Measurements from ENCODE around the gene FAM53C. TPM values are rescaled to one million over a fixed set of nuclear protein-coding genes. Genes with fewer than 3 reads are reported as not detected.

FAM53C gene
- polyA plus RNA-seq, 4 donors = 5.4 to 28.1 (median 8.5) TPM

DNA sequence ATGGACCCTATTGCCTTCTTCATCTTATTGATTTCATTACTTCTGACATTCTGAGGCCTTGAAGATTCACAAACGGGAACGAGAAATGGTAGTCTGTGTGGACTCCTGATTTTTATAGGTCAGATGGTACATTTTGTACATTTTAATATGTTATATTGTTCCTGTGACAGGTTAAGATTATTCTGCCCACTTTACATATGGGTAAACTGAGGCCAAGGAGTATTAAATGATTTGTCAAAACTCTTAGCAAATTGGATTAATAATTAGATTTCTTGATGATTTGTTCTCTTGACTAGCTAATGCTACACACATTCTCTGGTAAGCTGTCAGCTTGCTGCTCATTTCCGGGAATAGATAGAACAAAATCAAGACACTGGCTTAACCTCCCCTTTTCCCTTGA, 1.9 kb downstream of the FAM53C start:
- Histone ChIP-seq H3K27ac (ENCODE audit: low read depth in 1 of 3, low read length in 2 of 3) (no peak overlapping the region), H3K4me1 (ENCODE audit: control insufficient read depth in 3 of 3, insufficient read depth in 2 of 3, low read depth in 1 of 3, low read length in 2 of 3) (peaks cover 2 to 12% (median 4%) of the 10 kb centered on the region in 3 donors), H3K27me3 (ENCODE audit: control insufficient read depth in 3 of 3, insufficient read depth in 3 of 3, low read length in 3 of 3) (no peaks in the 10 kb centered on the region), H3K9me3 (ENCODE audit: control insufficient read depth in 2 of 2, insufficient read depth in 1 of 2, low read depth in 1 of 2, low read length in 1 of 2) (no peaks in the 10 kb centered on the region), H3K4me3 (ENCODE audit: low read depth in 1 of 3, low read length in 3 of 3) (no peak overlapping the region), H3K36me3 (ENCODE audit: control insufficient read depth in 3 of 3, insufficient read depth in 2 of 3, low read depth in 1 of 3, low read length in 3 of 3) (peaks cover 2 to 27% (median 3%) of the 10 kb centered on the region in 3 donors)
- DNase-seq (no peak), FAIRE-seq (no peak)
- WGBS, 3 donors = 89 to 92% (median 90%) methylated on average over 3 of the region's 3 CpGs

DNA sequence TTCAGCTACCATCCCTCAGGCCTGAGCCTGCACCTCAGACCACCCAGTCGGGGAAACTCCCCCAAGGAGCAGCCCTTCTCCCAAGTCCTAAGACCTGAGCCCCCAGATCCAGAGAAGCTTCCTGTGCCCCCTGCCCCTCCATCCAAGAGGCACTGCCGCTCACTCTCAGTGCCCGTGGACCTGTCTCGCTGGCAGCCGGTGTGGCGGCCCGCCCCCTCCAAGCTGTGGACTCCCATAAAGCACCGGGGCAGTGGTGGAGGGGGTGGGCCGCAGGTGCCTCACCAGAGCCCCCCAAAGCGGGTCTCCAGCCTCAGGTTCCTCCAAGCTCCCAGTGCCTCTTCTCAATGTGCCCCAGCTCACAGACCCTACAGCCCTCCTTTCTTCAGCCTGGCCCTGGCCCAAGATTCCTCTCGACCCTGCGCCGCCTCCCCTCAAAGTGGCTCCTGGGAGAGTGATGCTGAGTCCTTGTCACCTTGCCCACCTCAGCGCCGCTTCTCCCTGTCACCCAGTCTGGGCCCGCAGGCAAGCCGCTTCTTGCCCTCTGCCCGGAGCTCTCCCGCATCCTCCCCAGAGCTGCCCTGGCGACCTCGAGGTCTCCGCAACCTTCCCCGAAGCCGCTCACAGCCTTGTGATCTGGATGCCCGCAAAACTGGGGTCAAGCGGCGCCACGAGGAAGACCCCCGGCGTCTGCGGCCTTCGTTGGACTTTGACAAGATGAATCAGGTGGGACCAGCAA, 7.0 kb downstream of the FAM53C start:
- no peak overlapping the region for H3K4me3 ChIP-seq (ENCODE audit: low read depth in 1 of 3, low read length in 3 of 3)
- no peaks in the 10 kb centered on the region for H3K27me3 ChIP-seq (ENCODE audit: control insufficient read depth in 3 of 3, insufficient read depth in 3 of 3, low read length in 3 of 3)
- no peak for FAIRE-seq
- H3K36me3 ChIP-seq (ENCODE audit: control insufficient read depth in 3 of 3, insufficient read depth in 2 of 3, low read depth in 1 of 3, low read length in 3 of 3) = peaks cover 8 to 67% (median 10%) of the 10 kb centered on the region in 3 donors
- no peak overlapping the region for H3K27ac ChIP-seq (ENCODE audit: low read depth in 1 of 3, low read length in 2 of 3)
- H3K4me1 ChIP-seq (ENCODE audit: control insufficient read depth in 3 of 3, insufficient read depth in 2 of 3, low read depth in 1 of 3, low read length in 2 of 3) = peaks cover 0 to 8% (median 0%) of the 10 kb centered on the region in 3 donors
- WGBS, 3 donors = 97 to 98% (median 97%) methylated on average over 32 of the region's 32 CpGs
- H3K9me3 ChIP-seq (ENCODE audit: control insufficient read depth in 2 of 2, insufficient read depth in 1 of 2, low read depth in 1 of 2, low read length in 1 of 2) = no peaks in the 10 kb centered on the region
- DNase-seq = no peak

DNA sequence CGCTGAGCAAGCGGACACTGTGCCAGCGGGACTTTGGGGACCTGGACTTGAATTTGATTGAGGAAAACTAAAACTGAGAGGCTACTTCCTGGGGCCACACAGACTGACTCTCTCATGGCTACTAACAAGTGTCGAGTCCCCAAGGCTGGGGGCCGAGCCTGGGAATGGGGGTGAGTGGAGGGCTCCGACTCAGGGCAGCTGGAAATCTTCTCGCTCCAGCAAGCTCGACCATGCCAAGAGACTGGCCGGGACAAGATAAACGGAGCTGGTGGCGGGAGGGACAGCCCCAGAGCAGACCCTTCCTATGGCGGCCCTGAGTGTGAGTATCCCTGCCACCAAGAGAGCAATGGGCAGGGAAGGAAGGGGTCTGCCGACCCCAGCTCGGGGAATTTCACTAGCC, 8.8 kb downstream of the FAM53C start:
- peaks cover 8 to 59% (median 10%) of the 10 kb centered on the region in 3 donors for H3K36me3 ChIP-seq (ENCODE audit: control insufficient read depth in 3 of 3, insufficient read depth in 2 of 3, low read depth in 1 of 3, low read length in 3 of 3)
- H3K4me3 ChIP-seq (ENCODE audit: low read depth in 1 of 3, low read length in 3 of 3) = no peak overlapping the region
- no peaks in the 10 kb centered on the region for H3K27me3 ChIP-seq (ENCODE audit: control insufficient read depth in 3 of 3, insufficient read depth in 3 of 3, low read length in 3 of 3)
- WGBS, 3 donors = 94 to 97% (median 97%) methylated on average over 14 of the region's 14 CpGs
- DNase-seq (no peak), FAIRE-seq (no peak)
- H3K27ac ChIP-seq (ENCODE audit: low read depth in 1 of 3, low read length in 2 of 3) = no peak overlapping the region
- peaks cover 0 to 1% of the 10 kb centered on the region in 2 donors for H3K9me3 ChIP-seq (ENCODE audit: control insufficient read depth in 2 of 2, insufficient read depth in 1 of 2, low read depth in 1 of 2, low read length in 1 of 2)
- no peaks in the 10 kb centered on the region for H3K4me1 ChIP-seq (ENCODE audit: control insufficient read depth in 3 of 3, insufficient read depth in 2 of 3, low read depth in 1 of 3, low read length in 2 of 3)

DNA sequence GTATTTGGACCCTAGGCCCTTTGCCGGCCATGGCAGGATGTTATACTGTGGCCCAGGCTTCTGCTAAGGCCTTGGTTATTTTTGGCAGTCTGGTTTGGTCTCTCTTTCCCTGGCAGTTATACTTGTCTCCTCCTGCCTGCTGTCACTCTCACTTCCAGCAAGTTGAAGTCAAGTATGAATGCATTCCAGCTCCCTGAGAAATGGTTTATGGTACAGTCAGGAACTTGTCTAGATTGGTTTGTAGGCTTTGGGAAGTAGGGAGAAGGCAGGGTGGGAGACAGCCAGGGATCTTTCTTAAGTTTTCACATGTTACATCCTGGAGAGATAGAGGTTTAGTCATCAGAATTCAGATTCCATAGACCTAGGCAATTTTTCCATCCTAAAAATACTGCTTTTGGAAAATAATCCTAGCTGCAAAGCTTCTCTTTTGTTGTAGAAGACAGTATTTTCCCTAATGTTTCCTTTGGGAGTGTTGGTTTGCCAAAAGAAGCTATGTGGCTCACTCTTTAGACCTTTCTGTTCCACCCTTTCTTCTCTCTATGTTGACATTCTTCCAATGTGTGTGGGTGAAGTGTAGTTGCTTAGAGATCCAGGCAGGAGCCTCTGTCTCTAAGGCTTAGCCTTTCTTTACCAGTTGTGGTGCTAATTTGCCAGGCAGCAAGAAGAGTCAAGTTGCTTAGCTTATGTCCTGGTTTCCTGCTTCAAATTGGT, 11.9 kb downstream of the FAM53C start:
- FAIRE-seq = no peak
- peaks cover 5 to 39% (median 8%) of the 10 kb centered on the region in 3 donors for H3K36me3 ChIP-seq (ENCODE audit: control insufficient read depth in 3 of 3, insufficient read depth in 2 of 3, low read depth in 1 of 3, low read length in 3 of 3)

GRCh38 chr5:138350563-138350890, 12.5 kb downstream of the FAM53C start:
- H3K4me3 ChIP-seq (ENCODE audit: low read depth in 1 of 3, low read length in 3 of 3) = no peak overlapping the region
- peaks cover 3 to 13% (median 3%) of the 10 kb centered on the region in 3 donors for H3K4me1 ChIP-seq (ENCODE audit: control insufficient read depth in 3 of 3, insufficient read depth in 2 of 3, low read depth in 1 of 3, low read length in 2 of 3)
- no peak overlapping the region for H3K27ac ChIP-seq (ENCODE audit: low read depth in 1 of 3, low read length in 2 of 3)
- no peak for FAIRE-seq
- peaks cover 2 to 34% (median 6%) of the 10 kb centered on the region in 3 donors for H3K36me3 ChIP-seq (ENCODE audit: control insufficient read depth in 3 of 3, insufficient read depth in 2 of 3, low read depth in 1 of 3, low read length in 3 of 3)
- peaks cover 0 to 6% of the 10 kb centered on the region in 2 donors for H3K9me3 ChIP-seq (ENCODE audit: control insufficient read depth in 2 of 2, insufficient read depth in 1 of 2, low read depth in 1 of 2, low read length in 1 of 2)
- DNase-seq = no peak
- H3K27me3 ChIP-seq (ENCODE audit: control insufficient read depth in 3 of 3, insufficient read depth in 3 of 3, low read length in 3 of 3) = no peaks in the 10 kb centered on the region

More for the DNA sequence above, 11.9 kb downstream of the FAM53C start:
- Histone ChIP-seq H3K9me3 (ENCODE audit: control insufficient read depth in 2 of 2, insufficient read depth in 1 of 2, low read depth in 1 of 2, low read length in 1 of 2) (peaks cover 0 to 6% of the 10 kb centered on the region in 2 donors), H3K4me3 (ENCODE audit: low read depth in 1 of 3, low read length in 3 of 3) (no peak overlapping the region), H3K4me1 (ENCODE audit: control insufficient read depth in 3 of 3, insufficient read depth in 2 of 3, low read depth in 1 of 3, low read length in 2 of 3) (peaks cover 3 to 7% (median 3%) of the 10 kb centered on the region in 3 donors), H3K27ac (ENCODE audit: low read depth in 1 of 3, low read length in 2 of 3) (no peak overlapping the region), H3K27me3 (ENCODE audit: control insufficient read depth in 3 of 3, insufficient read depth in 3 of 3, low read length in 3 of 3) (no peaks in the 10 kb centered on the region)
- WGBS, 3 donors = 85 to 95% (median 90%) methylated on average over 1 of the region's 1 CpG
- DNase-seq = no peak

- FAIRE-seq (no peak), DNase-seq (no peak)
- H3K27me3 ChIP-seq (ENCODE audit: control insufficient read depth in 3 of 3, insufficient read depth in 3 of 3, low read length in 3 of 3) = no peaks in the 10 kb centered on the region
- peaks cover 2 to 30% (median 6%) of the 10 kb centered on the region in 3 donors for H3K36me3 ChIP-seq (ENCODE audit: control insufficient read depth in 3 of 3, insufficient read depth in 2 of 3, low read depth in 1 of 3, low read length in 3 of 3)
- no peak overlapping the region for H3K4me3 ChIP-seq (ENCODE audit: low read depth in 1 of 3, low read length in 3 of 3)
- no peak overlapping the region for H3K27ac ChIP-seq (ENCODE audit: low read depth in 1 of 3, low read length in 2 of 3)
- WGBS, 3 donors = 89 to 100% (median 96%) methylated on average over 1 of the region's 1 CpG
- H3K9me3 ChIP-seq (ENCODE audit: control insufficient read depth in 2 of 2, insufficient read depth in 1 of 2, low read depth in 1 of 2, low read length in 1 of 2) = peaks cover 0 to 6% of the 10 kb centered on the region in 2 donors
- peaks cover 3 to 15% (median 3%) of the 10 kb centered on the region in 3 donors for H3K4me1 ChIP-seq (ENCODE audit: control insufficient read depth in 3 of 3, insufficient read depth in 2 of 3, low read depth in 1 of 3, low read length in 2 of 3)
Observed at GRCh38 chr5:138351056-138351455, 13.0 kb downstream of the FAM53C start.

- DNase-seq (no peak), FAIRE-seq (no peak)
- H3K4me3 ChIP-seq (ENCODE audit: low read depth in 1 of 3, low read length in 3 of 3) = no peak overlapping the region
- H3K27ac ChIP-seq (ENCODE audit: low read depth in 1 of 3, low read length in 2 of 3) = no peak overlapping the region
- peaks cover 0 to 6% of the 10 kb centered on the region in 2 donors for H3K9me3 ChIP-seq (ENCODE audit: control insufficient read depth in 2 of 2, insufficient read depth in 1 of 2, low read depth in 1 of 2, low read length in 1 of 2)
- peaks cover 3 to 15% (median 3%) of the 10 kb centered on the region in 3 donors for H3K4me1 ChIP-seq (ENCODE audit: control insufficient read depth in 3 of 3, insufficient read depth in 2 of 3, low read depth in 1 of 3, low read length in 2 of 3)
- H3K27me3 ChIP-seq (ENCODE audit: control insufficient read depth in 3 of 3, insufficient read depth in 3 of 3, low read length in 3 of 3) = no peaks in the 10 kb centered on the region
- peaks cover 2 to 26% (median 6%) of the 10 kb centered on the region in 3 donors for H3K36me3 ChIP-seq (ENCODE audit: control insufficient read depth in 3 of 3, insufficient read depth in 2 of 3, low read depth in 1 of 3, low read length in 3 of 3)
Observed at GRCh38 chr5:138351517-138351916, 13.5 kb downstream of the FAM53C start.

- 7 to 20% (median 15%) methylated on average over 10 to 30 of the region's 30 CpGs for WGBS, 3 donors
- FAIRE-seq = no peak
Observed at GRCh38 chr5:138352071-138352721, 14.1 kb downstream of the FAM53C start, which contains the start of gene KDM3B. Gene KDM3B (plus strand): TSS chr5:138352685. CDS start chr5:138352796, 111 bp downstream.

More at GRCh38 chr5:138352071-138352721, 14.1 kb downstream of the FAM53C start, which contains the start of gene KDM3B:
- peaks cover 0 to 6% of the 10 kb centered on the region in 2 donors for H3K9me3 ChIP-seq (ENCODE audit: control insufficient read depth in 2 of 2, insufficient read depth in 1 of 2, low read depth in 1 of 2, low read length in 1 of 2)
- peaks cover 3 to 15% (median 3%) of the 10 kb centered on the region in 3 donors for H3K4me1 ChIP-seq (ENCODE audit: control insufficient read depth in 3 of 3, insufficient read depth in 2 of 3, low read depth in 1 of 3, low read length in 2 of 3)
- H3K4me3 ChIP-seq (ENCODE audit: low read depth in 1 of 3, low read length in 3 of 3) = peak within 1 kb of the TSS; percentile 98 to 99 (median 98)
- peak; percentile 87 to 94 for DNase-seq
- H3K27ac ChIP-seq (ENCODE audit: low read depth in 1 of 3, low read length in 2 of 3) = peak within 1 kb of the TSS; percentile 93 to 99 (median 97)
- peaks cover 0 to 19% (median 5%) of the 10 kb centered on the region in 3 donors for H3K36me3 ChIP-seq (ENCODE audit: control insufficient read depth in 3 of 3, insufficient read depth in 2 of 3, low read depth in 1 of 3, low read length in 3 of 3)
- H3K27me3 ChIP-seq (ENCODE audit: control insufficient read depth in 3 of 3, insufficient read depth in 3 of 3, low read length in 3 of 3) = no peaks in the 10 kb centered on the region
